ENCODE data around the gene ASF1B. TPM values are rescaled to one million over a fixed set of nuclear protein-coding genes. Genes with fewer than 3 reads are reported as not detected.

Gene ASF1B
- total and polyA plus RNA-seq, 2 donors (not counting 3 experiments of a cell fraction or from before 2014, with no cell fraction given): 39.1 to 42.4 TPM

GRCh38 chr19:14112809-14113385 is 23.5 kb downstream of the ASF1B start:
- no peak for TF ChIP-seq GATA2 (IDR thresholded peaks at IDR 0.05; ENCODE audit: insufficient read depth, insufficient read length, low read depth, low read length)
- TF ChIP-seq POLR2A (IDR thresholded peaks at IDR 0.05; ENCODE audit: low read depth, low read length): no peak
- no peak for TF ChIP-seq JUN (IDR thresholded peaks at IDR 0.05; ENCODE audit: borderline replicate concordance, insufficient read depth, insufficient read length, low read depth)
- no peak for TF ChIP-seq FOS (IDR thresholded peaks at IDR 0.05; ENCODE audit: borderline replicate concordance, insufficient read depth, low read length)
- TF ChIP-seq, protein P1, sequence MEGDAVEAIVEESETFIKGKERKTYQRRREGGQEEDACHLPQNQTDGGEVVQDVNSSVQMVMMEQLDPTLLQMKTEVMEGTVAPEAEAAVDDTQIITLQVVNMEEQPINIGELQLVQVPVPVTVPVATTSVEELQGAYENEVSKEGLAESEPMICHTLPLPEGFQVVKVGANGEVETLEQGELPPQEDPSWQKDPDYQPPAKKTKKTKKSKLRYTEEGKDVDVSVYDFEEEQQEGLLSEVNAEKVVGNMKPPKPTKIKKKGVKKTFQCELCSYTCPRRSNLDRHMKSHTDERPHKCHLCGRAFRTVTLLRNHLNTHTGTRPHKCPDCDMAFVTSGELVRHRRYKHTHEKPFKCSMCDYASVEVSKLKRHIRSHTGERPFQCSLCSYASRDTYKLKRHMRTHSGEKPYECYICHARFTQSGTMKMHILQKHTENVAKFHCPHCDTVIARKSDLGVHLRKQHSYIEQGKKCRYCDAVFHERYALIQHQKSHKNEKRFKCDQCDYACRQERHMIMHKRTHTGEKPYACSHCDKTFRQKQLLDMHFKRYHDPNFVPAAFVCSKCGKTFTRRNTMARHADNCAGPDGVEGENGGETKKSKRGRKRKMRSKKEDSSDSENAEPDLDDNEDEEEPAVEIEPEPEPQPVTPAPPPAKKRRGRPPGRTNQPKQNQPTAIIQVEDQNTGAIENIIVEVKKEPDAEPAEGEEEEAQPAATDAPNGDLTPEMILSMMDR (IDR thresholded peaks at IDR 0.05; ENCODE audit: extremely low read depth in 1 of 2, insufficient read depth in 1 of 2, low read depth in 1 of 2, low read length in 2 of 2): no peak
- no peak for TF ChIP-seq MAX (IDR thresholded peaks at IDR 0.05; ENCODE audit: insufficient read depth, insufficient read length)
- no peak for TF ChIP-seq POLR2AphosphoS5 (IDR thresholded peaks at IDR 0.05; ENCODE audit: insufficient read depth, low read depth, low read length)
- no peak for TF ChIP-seq MYC (IDR thresholded peaks at IDR 0.05; ENCODE audit: low read depth, low read length)
- no peak for TF ChIP-seq EZH2 (IDR thresholded peaks at IDR 0.05; ENCODE audit: borderline replicate concordance, low read depth, low read length, severe bottlenecking)
- Histone ChIP-seq H4K20me1 (replicated peaks; ENCODE audit: control insufficient read depth, extremely low read depth, insufficient read depth, low read length) (no peaks in the 10 kb centered on the region), H3K27me3 (ENCODE audit: control insufficient read depth in 2 of 2, insufficient read depth in 2 of 2, low read length in 2 of 2) (no peaks in the 10 kb centered on the region), H3K4me1 (ENCODE audit: control insufficient read depth, extremely low read depth, insufficient read depth, low read length) (peaks cover 17% of the 10 kb centered on the region), H3K79me2 (ENCODE audit: control insufficient read depth, insufficient read depth, low read length) (peaks cover 30% of the 10 kb centered on the region), H3K9ac (replicated peaks; ENCODE audit: extremely low read depth, insufficient read depth, low read length) (no peak overlapping the region), H3K36me3 (ENCODE audit: control insufficient read depth in 2 of 2, extremely low read depth in 1 of 2, insufficient read depth in 2 of 2, low read length in 2 of 2) (no peaks in the 10 kb centered on the region), H3K27ac (ENCODE audit: insufficient read depth, low read depth, low read length) (peak overlapping the region; percentile 16), H2AFZ (ENCODE audit: low read depth, low read length) (no peak overlapping the region), H3K9me1 (replicated peaks; ENCODE audit: control insufficient read depth, extremely low read depth, insufficient read depth, low read length) (no peaks in the 10 kb centered on the region), H3K4me3 (replicated peaks in 1 of 3; ENCODE audit: insufficient read depth in 1 of 3, low read depth in 1 of 3, low read length in 3 of 3) (no peak overlapping the region), H3K9me3 (replicated peaks; ENCODE audit: control insufficient read depth, insufficient read depth, low read length) (no peaks in the 10 kb centered on the region), H3K4me2 (ENCODE audit: insufficient read depth, low read length) (no peak overlapping the region)
- dilution Hi-C loops (cut with MboI; ENCODE audit: extremely low pct_ligation_motif_present, low sequenced_read_pairs): no loop called here
- ChIA-PET CTCF (interaction anchor here (1.5 to 4.8 kb wide), 4 partner anchors 24 to 81 kb away, joined by 3 to 27 read pairs (median 4); partner anchors contain the start of genes ASF1B and IL27RA), POLR2A (interaction anchor here (0.7 kb wide), 1 partner anchor 24 kb away, joined by 3 read pairs; the partner anchor contains the start of gene ASF1B)
- BruUV-seq (replicated peaks): no TSS peak
- FAIRE-seq (peak; percentile 59), DNase-seq (ENCODE audit: low read depth, low spot score) (no peak)
- intact Hi-C loops (cut with micrococcal nuclease): no loop called here
